ENCODE results near the gene STK4.

Gene STK4

DNA sequence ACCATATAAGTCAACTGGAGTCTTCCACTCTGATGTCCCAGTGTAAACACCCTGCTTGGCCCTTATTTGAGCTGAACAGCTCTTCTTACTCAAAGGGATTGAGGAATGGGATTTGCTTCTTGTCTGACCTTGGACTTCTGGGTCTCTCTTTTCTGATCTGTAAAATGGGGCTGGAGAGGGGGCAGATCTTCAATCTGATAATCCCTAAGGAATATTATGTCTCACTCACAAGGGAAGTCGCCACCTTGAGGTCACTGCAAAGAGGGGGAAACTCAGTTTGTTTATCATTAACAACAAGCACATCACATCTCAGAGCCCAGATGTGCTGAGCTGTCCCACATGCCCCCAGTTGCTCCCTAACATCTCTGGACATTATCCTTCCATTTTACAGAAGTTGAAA, 119.6 kb downstream of the STK4 start:
- DNase-seq (ENCODE audit: low spot score) = no peak

- no peak for DNase-seq (ENCODE audit: low spot score)
These were observed 120.9 kb downstream of the STK4 start for GRCh38 chr20:45087097-45087790.

- DNase-seq (ENCODE audit: low spot score) = no peak
These were observed 121.5 kb downstream of the STK4 start for GRCh38 chr20:45087814-45088213.

DNA sequence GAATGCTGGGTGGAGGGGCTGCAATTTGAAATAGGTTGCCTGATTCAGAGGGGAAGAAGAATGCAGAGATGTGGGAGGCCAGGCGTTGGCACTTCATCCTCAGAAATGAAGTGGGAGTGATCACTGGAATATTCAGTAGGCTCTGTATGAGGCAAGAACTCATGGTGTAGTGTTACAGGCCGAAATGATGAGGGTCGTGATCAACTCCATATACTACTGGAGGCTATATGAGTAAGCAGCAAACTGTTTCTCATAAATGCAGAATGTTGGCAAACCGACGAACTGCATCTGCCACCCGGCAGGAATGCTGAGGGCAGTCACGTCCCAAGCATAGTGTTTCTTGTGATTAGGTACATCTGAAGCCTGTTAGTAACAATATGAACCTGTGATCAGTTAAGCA, 121.9 kb downstream of the STK4 start:
- no peak for DNase-seq (ENCODE audit: low spot score)

GRCh38 chr20:45090481-45090880, 124.2 kb downstream of the STK4 start:
- DNase-seq (ENCODE audit: low spot score) = no peak

- no peak for DNase-seq (ENCODE audit: low spot score)
These were observed 125.1 kb downstream of the STK4 start for GRCh38 chr20:45091366-45091765.

- no peak for DNase-seq (ENCODE audit: low spot score)
These were observed 126.6 kb downstream of the STK4 start for GRCh38 chr20:45092898-45093297.

DNA sequence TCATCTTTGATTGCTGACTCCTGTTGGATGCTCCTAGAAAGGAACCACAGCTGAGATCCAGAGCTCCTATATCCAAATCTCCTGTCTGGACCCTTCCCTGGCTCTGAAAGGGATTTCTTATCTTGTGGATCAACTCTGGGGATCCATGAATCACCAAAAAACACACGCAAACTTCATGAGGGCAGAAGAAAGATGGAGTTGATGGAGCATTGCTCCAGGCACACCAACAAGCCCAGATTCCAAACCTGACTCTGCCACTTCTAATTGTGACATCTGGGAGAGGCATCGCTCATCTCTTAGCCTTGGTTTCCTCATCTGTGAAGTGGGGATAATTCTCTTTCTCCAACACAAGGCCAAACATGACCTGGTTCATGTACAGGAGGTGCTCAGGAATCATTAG, 127.9 kb downstream of the STK4 start:
- no peak for DNase-seq (ENCODE audit: low spot score)

GRCh38 chr20:45094864-45095574, 128.7 kb downstream of the STK4 start:
- DNase-seq (ENCODE audit: low spot score) = no peak

- DNase-seq (ENCODE audit: low spot score) = peak; percentile 72
These were observed 129.5 kb downstream of the STK4 start for GRCh38 chr20:45095805-45096238.

- DNase-seq (ENCODE audit: low spot score) = no peak
These were observed 130.5 kb downstream of the STK4 start for GRCh38 chr20:45096781-45097180.

- peak; percentile 25 for DNase-seq (ENCODE audit: low spot score)
These were observed 131.3 kb downstream of the STK4 start for GRCh38 chr20:45097485-45098102.

DNA sequence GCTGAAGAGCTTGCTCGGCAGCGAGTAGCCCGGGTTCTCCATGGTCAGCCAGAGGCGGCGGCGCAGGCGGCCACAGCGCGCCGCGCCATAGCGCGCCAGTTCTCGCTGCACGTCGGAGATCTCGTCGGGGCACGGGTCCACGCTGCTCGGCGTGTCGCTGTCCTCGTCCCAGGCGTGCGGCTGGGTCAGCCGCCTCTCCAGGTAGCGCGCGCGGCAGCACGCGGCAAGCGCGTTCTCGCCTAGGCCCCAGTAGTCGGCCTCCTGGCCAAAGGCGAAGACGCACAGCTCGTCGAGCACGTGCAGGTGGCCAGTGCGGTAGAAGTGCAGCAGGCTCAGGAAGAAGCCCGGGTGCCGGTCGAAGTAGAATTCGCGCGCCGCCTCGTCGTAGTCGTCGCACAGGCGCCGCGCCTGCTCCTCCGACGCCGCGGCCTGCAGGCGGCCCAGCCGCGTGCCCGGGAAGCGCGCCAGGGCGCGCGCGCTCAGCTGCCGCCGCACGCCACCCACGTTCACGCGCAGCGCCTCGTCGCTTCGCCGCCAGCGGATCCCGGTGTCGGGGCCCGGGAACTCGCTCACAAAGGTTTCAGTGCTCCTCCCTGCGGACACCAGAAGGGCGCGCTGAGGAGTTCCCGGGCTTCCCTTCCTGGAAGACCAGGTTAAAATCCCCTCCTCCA, 131.9 kb downstream of the STK4 start:
- DNase-seq (ENCODE audit: low spot score) = no peak

DNA sequence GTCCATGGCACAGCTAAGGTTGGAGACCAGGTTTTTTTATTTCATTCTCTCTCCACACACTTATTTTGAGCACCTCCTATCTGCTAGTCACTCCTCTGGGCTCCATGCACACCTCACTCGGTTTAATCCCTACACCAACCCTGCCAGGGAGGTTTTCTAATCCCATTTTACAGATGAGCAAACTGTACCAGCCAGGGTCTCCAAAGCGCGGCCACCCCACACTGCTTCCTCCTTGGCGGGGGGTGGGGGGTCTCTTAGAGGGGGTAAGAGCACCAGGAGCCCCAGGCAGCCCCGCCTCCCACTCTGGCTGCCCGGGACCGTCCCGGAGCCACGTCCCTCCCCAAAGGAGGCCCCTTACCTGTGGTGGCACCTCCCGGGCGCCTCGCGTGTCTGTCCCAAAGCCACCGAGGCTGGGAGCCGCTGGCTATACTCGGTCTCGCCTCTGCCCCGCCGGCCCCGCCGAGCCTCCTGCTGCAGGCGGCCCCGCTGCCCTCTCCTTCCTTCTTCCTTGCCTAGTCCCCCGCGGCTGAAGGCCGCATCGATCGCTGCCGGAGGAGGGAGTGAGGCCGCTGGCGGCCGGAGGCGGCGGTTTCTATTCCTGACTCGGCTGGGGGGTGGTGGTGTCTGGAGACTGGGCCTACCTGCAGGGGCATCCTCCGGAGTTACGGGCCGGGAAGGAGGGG, 134.4 kb downstream of the STK4 start, which contains the start of gene KCNS1:
KCNS1 (minus strand) TSS at position 565 of the 683 bp plus-strand sequence. CDS start 1,891 bp downstream, outside the sequence.
- no peak for DNase-seq (ENCODE audit: low spot score)

DNA sequence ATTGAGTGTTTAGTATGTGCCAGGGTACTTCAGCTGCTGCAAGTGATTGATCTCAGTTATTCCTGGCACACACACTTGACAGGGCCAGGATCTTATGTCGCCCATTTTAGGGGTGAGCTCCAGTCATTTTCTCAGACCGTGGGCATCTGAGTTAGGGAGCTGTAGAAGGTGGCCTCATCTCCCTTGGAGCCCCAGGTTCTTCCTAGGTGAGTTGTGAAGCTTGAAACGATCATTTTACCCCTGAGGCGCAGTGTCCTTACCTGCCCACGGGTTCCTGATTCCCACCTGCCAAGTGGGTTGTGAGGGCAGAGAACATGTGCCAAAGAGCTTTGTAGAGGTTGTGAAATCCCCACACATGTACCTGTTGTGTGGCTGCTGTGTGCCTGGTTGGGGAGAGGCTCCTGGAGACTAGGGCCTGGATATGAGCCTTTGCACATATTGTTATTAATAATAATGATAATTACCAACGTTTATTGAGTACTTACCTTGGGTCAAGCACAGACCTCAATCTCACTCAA, 135.1 kb downstream of the STK4 start:
- DNase-seq (ENCODE audit: low spot score) = no peak

- DNase-seq (ENCODE audit: low spot score) = no peak
These were observed 136.8 kb downstream of the STK4 start for GRCh38 chr20:45103072-45103471.

GRCh38 chr20:45104786-45105185, 138.5 kb downstream of the STK4 start:
- no peak for DNase-seq (ENCODE audit: low spot score)

DNA sequence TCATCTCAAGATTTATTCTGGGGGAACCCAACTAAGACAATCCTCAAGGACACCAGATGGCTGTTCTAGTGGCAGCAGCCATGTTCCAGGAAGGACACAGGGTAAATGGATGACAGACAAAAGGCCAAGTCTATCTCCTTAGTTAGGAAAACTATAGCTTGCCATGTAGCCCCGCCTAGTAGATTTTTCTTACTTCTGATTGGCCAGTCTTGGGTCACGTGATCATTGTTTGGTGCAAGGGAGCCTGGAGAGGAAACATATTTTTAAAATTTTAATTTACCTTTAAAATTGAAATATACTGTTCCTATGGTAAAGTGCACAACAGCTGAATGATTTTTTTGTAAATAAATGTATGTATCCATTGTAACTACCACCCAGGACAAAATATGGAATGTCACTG, 139.0 kb downstream of the STK4 start:
- DNase-seq (ENCODE audit: low spot score) = no peak

DNA sequence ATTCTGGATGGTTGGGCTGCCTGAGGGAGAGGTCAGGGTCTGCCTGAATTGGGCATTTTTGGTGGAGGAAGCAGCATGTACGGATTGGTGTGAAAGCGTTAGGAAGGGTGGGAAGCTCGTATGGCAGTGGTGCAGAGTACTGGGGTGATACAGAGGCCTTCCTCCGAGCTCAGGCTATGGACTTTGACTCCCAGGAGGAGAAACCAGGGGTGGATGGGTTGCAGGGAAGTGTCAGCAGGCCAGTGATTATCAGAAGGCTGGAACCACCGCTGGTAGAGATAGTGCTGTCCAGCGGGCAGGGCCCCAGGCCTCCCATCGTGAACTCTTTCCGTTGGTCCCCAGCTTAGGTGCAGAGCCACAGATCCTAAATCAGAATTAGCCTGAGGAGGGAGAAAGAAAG, 143.3 kb downstream of the STK4 start:
- DNase-seq (ENCODE audit: low spot score) = no peak

DNA sequence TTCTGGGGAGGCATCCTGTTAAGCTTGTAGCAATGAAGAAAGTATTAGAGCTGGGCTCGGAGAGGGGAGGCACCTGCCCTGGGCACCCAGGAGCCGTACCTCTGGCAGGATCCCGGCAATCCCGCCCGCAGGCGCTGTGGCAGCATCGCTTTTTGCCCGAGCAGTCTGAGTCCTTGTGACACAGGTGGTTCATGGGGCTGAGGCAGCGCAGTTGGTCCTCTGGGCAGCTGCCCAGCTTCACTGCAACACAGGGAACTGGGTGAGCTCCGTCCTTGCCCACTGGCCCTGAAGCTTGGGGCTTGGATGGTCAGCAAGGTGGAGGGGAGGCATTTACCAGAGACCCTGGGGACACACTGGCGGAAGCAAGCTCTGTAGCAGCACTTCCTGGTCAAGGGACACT, 144.0 kb downstream of the STK4 start:
- no peak for DNase-seq (ENCODE audit: low spot score)

- DNase-seq (ENCODE audit: low spot score) = no peak
These were observed 145.0 kb downstream of the STK4 start for GRCh38 chr20:45111285-45111684.
